HUDEP-2 (cell line): Measurements from ENCODE around the gene IL7R.
"Not testable (repeated sequence)": the region's sequence is repeated elsewhere in the genome, so short reads cannot be mapped to it uniquely, and the experiment has no call there.

ENCODE experiments used
- DNase-seq, 76 experiments: peaks; one replicate each; lab custom pipeline; 2025; ENCODE audit not compliant: unreplicated experiment in 76 of 76; lab: John Stamatoyannopoulos, UW

IL7R gene

GRCh38 chr5:35869685-35870277, 13.1 kb downstream of the IL7R start:
- no peak for DNase-seq

- no peak for DNase-seq
Measured at GRCh38 chr5:35870605-35871004, 13.9 kb downstream of the IL7R start.

GRCh38 chr5:35876454-35876853, 19.8 kb downstream of the IL7R start:
- no peak for DNase-seq

GRCh38 chr5:35876922-35877321, 20.2 kb downstream of the IL7R start:
- DNase-seq = no peak

- DNase-seq = no peak
Measured at GRCh38 chr5:35877655-35878054, 21.0 kb downstream of the IL7R start.

GRCh38 chr5:35878079-35878478, 21.4 kb downstream of the IL7R start:
- DNase-seq = no peak

- no peak for DNase-seq
Measured at GRCh38 chr5:35879096-35879495, 22.4 kb downstream of the IL7R start.

GRCh38 chr5:35879649-35880048, 23.0 kb downstream of the IL7R start:
- no peak for DNase-seq

- DNase-seq = no peak
Measured at GRCh38 chr5:35880156-35880555, 23.5 kb downstream of the IL7R start.

- no peak for DNase-seq
Measured at GRCh38 chr5:35881758-35882157, 25.1 kb downstream of the IL7R start.

GRCh38 chr5:35884191-35884769, 27.6 kb downstream of the IL7R start:
- no peak for DNase-seq

GRCh38 chr5:35884773-35885172, 28.1 kb downstream of the IL7R start:
- no peak for DNase-seq

GRCh38 chr5:35886381-35886780, 29.7 kb downstream of the IL7R start:
- DNase-seq = no peak

GRCh38 chr5:35887321-35888100, 30.8 kb downstream of the IL7R start:
- no peak for DNase-seq

- no peak for DNase-seq
Measured at GRCh38 chr5:35890021-35891020, 33.6 kb downstream of the IL7R start.

- not testable (repeated sequence) for DNase-seq
Measured at GRCh38 chr5:35892799-35893198, 36.1 kb downstream of the IL7R start.

- DNase-seq = no peak
Measured at GRCh38 chr5:35894131-35894530, 37.4 kb downstream of the IL7R start.

- no peak for DNase-seq
Measured at GRCh38 chr5:35898952-35899660, 42.4 kb downstream of the IL7R start.

- no peak for DNase-seq
Measured at GRCh38 chr5:35899800-35900199, 43.1 kb downstream of the IL7R start.

GRCh38 chr5:35900972-35901695, 44.4 kb downstream of the IL7R start:
- DNase-seq = no peak
